Keratinocyte (primary cell): ENCODE data around the gene ST8SIA1. TPM values are rescaled to one million over a fixed set of nuclear protein-coding genes. Genes with fewer than 3 reads are reported as not detected.

ENCODE experiments used
- DNase-seq: peaks from one replicate; pipeline ENCODE4 v3.0.0-alpha.2; 2011; ENCODE audit warnings: low read depth, missing footprints, low spot score
- FAIRE-seq: peaks from 2 replicates; lab custom pipeline; 2011; peaks lifted over from hg19 to GRCh38; lab: Jason Lieb, UNC
- H2AFZ ChIP-seq: 2 replicates; pipeline ENCODE4 v1.6.0; 2012; ENCODE audit warnings: low read length, control low read depth, inconsistent platforms; ENCODE audit not compliant: control insufficient read depth
- H3K27ac ChIP-seq: 2 replicates; pipeline ENCODE4 v1.5.1; 2011; ENCODE audit warnings: low read length; ENCODE audit not compliant: control insufficient read depth, insufficient read depth
- H3K27me3 ChIP-seq: 3 replicates; pipeline ENCODE4 v1.6.0; 2011; ENCODE audit warnings: low read length; ENCODE audit not compliant: control insufficient read depth, insufficient read depth; ENCODE audit errors: extremely low read depth
- H3K36me3 ChIP-seq, 2 experiments: 2 replicates in 1 of 2; 3 replicates in 1 of 2; pipeline ENCODE4 v1.5.1; 2011; ENCODE audit warnings: low read length in 2 of 2, mild to moderate bottlenecking in 1 of 2; ENCODE audit not compliant: control insufficient read depth in 2 of 2, insufficient read depth in 2 of 2; ENCODE audit errors: extremely low read depth in 1 of 2
- H3K4me1 ChIP-seq: 3 replicates; pipeline ENCODE4 v1.5.1; 2011; ENCODE audit warnings: low read length; ENCODE audit not compliant: control insufficient read depth, insufficient read depth; ENCODE audit errors: extremely low read depth
- H3K4me2 ChIP-seq: 3 replicates; pipeline ENCODE4 v1.6.0; 2011; ENCODE audit warnings: low read depth, low read length; ENCODE audit not compliant: control insufficient read depth, insufficient read depth; ENCODE audit errors: extremely low read depth
- H3K4me3 ChIP-seq, 3 experiments: fragments of 200-600 bp in 1 of 3; sonication (generic) in 1 of 3; 2 replicates in 2 of 3; 3 replicates in 1 of 3; pipeline ENCODE4 v1.5.1; 2011 to 2016; ENCODE audit warnings: low read length in 3 of 3, mild to moderate bottlenecking in 3 of 3, control low read depth in 2 of 3, inconsistent platforms in 1 of 3, low read depth in 1 of 3, mixed read lengths in 1 of 3, mixed run types in 1 of 3, moderate library complexity in 1 of 3; ENCODE audit not compliant: control insufficient read depth in 2 of 3, insufficient read depth in 2 of 3; ENCODE audit errors: extremely low read depth in 1 of 3
- H3K79me2 ChIP-seq: 2 replicates; pipeline ENCODE4 v1.6.0; 2012; ENCODE audit warnings: low read length; ENCODE audit not compliant: control insufficient read depth, insufficient read depth
- H3K9ac ChIP-seq: 3 replicates; pipeline ENCODE4 v1.6.0; 2011; ENCODE audit warnings: low read length; ENCODE audit not compliant: control insufficient read depth, insufficient read depth; ENCODE audit errors: extremely low read depth
- H3K9me1 ChIP-seq: 3 replicates; pipeline ENCODE4 v1.6.0; 2011; ENCODE audit warnings: low read length; ENCODE audit not compliant: control insufficient read depth, insufficient read depth; ENCODE audit errors: extremely low read depth
- H3K9me3 ChIP-seq: 2 replicates; pipeline ENCODE4 v1.5.1; 2012; ENCODE audit warnings: low read depth, low read length; ENCODE audit not compliant: control insufficient read depth
- H4K20me1 ChIP-seq: 3 replicates; pipeline ENCODE4 v1.6.0; 2011; ENCODE audit warnings: low read length; ENCODE audit not compliant: control insufficient read depth, insufficient read depth; ENCODE audit errors: extremely low read depth
- EZH2 ChIP-seq: IDR thresholded peaks from one replicate; pipeline ENCODE4 v1.6.1; 2012; ENCODE audit warnings: inconsistent platforms, mild to moderate bottlenecking, low read length, moderate library complexity
- dilution Hi-C: fragments of 300-500 bp; cut with MboI; formaldehyde crosslinking; loops from one replicate; pipeline ENCODE4 v1.7.0; 2020; ENCODE audit warnings: low sequenced_read_pairs; ENCODE audit not compliant: extremely low pct_ligation_motif_present
- polyA plus RNA-seq, 5 experiments: library from polyadenylated mRNA; depleted of rRNA in 3 of 5; stranded (reverse) in 3 of 5; stranded (forward) in 1 of 5; unstranded in 1 of 5; fragments of >200 nt; gene quantifications; 1 replicate in 1 of 5; 2 replicates in 3 of 5; 3 replicates in 1 of 5; pipeline versions ENCODE4 v1.2.1 to v1.2.3, GENCODE V29; 2011 to 2012; ENCODE audit warnings: missing spikeins in 2 of 5, low read depth in 1 of 5, low replicate concordance in 1 of 5
- TF ChIP-seq, protein P1 (sequence below), 3 experiments: IDR thresholded peaks in 1 of 3; conservative IDR thresholded peaks in 1 of 3; optimal IDR thresholded peaks in 1 of 3; 2 replicates in 2 of 3; 3 replicates in 1 of 3; pipeline versions ENCODE3 to v1.5.1; 2011; ENCODE audit warnings: low read length in 3 of 3, mild to moderate bottlenecking in 3 of 3, moderate library complexity in 2 of 3, control low read depth in 1 of 3, inconsistent platforms in 1 of 3; ENCODE audit not compliant: insufficient read depth in 2 of 3; ENCODE audit errors: extremely low read depth in 1 of 3

ST8SIA1 gene
- polyA plus RNA-seq, 1 donor (not counting 4 experiments of a cell fraction or from before 2014, with no cell fraction given) = 0.50 TPM

DNA sequence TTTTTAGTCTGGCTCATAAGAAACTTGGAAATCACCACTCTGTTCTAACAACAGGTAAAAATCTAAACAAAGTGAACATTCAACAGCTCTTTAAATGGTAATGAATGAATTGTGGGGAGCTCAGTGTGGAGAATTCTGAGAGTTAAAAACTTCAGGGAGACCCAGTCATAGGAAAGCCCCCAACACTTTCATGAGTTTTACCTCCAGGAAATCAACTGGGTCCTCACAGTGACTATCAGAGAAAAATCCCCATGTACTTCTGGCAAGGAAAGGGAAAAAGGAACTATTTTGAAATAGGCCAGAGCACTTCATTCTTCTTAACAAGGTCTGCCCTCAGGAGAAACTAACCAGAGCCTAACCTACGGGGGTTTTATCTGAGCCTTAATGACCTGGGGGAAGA lies 153.8 kb downstream of the ST8SIA1 start:
- FAIRE-seq (no peak), DNase-seq (no peak)
- H2AFZ ChIP-seq = no peak overlapping the region

DNA sequence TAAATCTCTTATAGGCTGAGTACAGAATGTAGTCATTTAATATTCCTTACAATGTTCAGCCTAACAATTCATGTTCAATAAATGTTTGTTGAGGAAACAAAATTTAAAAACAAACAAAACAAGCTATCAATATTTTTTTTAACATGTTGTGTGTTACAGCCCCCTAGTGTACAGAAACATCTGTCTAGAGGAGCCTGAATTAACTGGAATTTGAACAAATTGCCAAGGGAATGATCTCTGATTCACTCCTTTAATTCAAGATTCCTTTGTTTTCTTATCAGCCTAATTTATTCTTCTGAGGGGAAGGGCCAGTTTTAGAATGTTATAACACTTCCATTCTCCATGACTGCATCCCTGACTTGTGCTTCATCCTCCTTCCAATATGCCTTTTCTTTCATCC lies 161.3 kb downstream of the ST8SIA1 start:
- no peaks in the 10 kb centered on the region for H3K9me1 ChIP-seq
- no peaks in the 10 kb centered on the region for H3K79me2 ChIP-seq
- H3K27me3 ChIP-seq = no peaks in the 10 kb centered on the region
- no peak overlapping the region for H3K4me2 ChIP-seq
- FAIRE-seq (no peak), DNase-seq (no peak)
- no peaks in the 10 kb centered on the region for H3K9me3 ChIP-seq
- H4K20me1 ChIP-seq = no peaks in the 10 kb centered on the region
- no peak overlapping the region for H3K27ac ChIP-seq
- H3K4me3 ChIP-seq = no peak overlapping the region
- H2AFZ ChIP-seq = peak overlapping the region; percentile 20
- H3K36me3 ChIP-seq = no peaks in the 10 kb centered on the region
- no peak overlapping the region for H3K9ac ChIP-seq
- dilution Hi-C loops = no loop called here
- no peak for TF ChIP-seq EZH2
- TF ChIP-seq, protein P1, sequence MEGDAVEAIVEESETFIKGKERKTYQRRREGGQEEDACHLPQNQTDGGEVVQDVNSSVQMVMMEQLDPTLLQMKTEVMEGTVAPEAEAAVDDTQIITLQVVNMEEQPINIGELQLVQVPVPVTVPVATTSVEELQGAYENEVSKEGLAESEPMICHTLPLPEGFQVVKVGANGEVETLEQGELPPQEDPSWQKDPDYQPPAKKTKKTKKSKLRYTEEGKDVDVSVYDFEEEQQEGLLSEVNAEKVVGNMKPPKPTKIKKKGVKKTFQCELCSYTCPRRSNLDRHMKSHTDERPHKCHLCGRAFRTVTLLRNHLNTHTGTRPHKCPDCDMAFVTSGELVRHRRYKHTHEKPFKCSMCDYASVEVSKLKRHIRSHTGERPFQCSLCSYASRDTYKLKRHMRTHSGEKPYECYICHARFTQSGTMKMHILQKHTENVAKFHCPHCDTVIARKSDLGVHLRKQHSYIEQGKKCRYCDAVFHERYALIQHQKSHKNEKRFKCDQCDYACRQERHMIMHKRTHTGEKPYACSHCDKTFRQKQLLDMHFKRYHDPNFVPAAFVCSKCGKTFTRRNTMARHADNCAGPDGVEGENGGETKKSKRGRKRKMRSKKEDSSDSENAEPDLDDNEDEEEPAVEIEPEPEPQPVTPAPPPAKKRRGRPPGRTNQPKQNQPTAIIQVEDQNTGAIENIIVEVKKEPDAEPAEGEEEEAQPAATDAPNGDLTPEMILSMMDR (optimal IDR thresholded peaks at IDR 0.05 in 1 of 3, IDR thresholded peaks at IDR 0.05 in 1 of 3, conservative IDR thresholded peaks at IDR 0.05 in 1 of 3; ENCODE audit: extremely low read depth in 1 of 3, insufficient read depth in 2 of 3, low read length in 3 of 3) = peak in 2 of 3 experiments; percentile 25 to 27
- H3K4me1 ChIP-seq = no peaks in the 10 kb centered on the region

More for the DNA sequence above, 153.8 kb downstream of the ST8SIA1 start:
- no peak overlapping the region for H3K4me3 ChIP-seq
- no peak overlapping the region for H3K4me2 ChIP-seq
- no peaks in the 10 kb centered on the region for H3K9me1 ChIP-seq
- no peaks in the 10 kb centered on the region for H3K9me3 ChIP-seq
- H3K4me1 ChIP-seq = no peaks in the 10 kb centered on the region
- H3K36me3 ChIP-seq = no peaks in the 10 kb centered on the region
- dilution Hi-C loops = no loop called here
- H3K79me2 ChIP-seq = no peaks in the 10 kb centered on the region
- no peak overlapping the region for H3K27ac ChIP-seq
- TF ChIP-seq EZH2 = no peak
- TF ChIP-seq, protein P1 (optimal IDR thresholded peaks at IDR 0.05 in 1 of 3, IDR thresholded peaks at IDR 0.05 in 1 of 3, conservative IDR thresholded peaks at IDR 0.05 in 1 of 3; ENCODE audit: extremely low read depth in 1 of 3, insufficient read depth in 2 of 3, low read length in 3 of 3) = no peak
- H3K27me3 ChIP-seq = no peaks in the 10 kb centered on the region
- no peaks in the 10 kb centered on the region for H4K20me1 ChIP-seq
- no peak overlapping the region for H3K9ac ChIP-seq
